SH-SY5Y (cell line): ENCODE results near the gene SLC9C2.

Experiments
- GATA2 ChIP-seq: IDR thresholded peaks from 2 replicates; pipeline ENCODE4 v1.6.1; 2011; ENCODE audit warnings: mild to moderate bottlenecking, low read depth, low read length
- GATA3 ChIP-seq: IDR thresholded peaks from 2 replicates; pipeline ENCODE4 v1.6.1; 2011; ENCODE audit warnings: low read depth, mild to moderate bottlenecking, low read length, moderate library complexity

The SLC9C2 gene

DNA sequence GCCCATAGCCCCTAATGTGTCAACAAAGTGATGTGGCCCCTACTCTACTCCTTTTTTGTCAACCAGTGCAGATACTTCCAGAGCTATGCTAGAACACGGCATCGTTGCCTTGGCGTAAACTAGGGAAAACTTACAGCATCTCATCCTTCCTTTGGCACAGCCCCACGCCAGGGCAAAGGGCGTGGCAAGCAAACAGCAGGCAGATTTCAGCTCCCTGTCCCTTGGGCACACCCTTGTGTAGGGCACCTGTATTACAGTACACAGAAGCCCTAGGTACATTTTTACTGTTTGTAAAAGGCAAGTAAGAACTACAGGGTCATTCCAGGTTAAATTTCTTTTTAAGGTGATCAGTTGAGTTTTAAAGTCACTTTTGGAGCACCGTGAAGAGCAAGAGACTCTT is 96.4 kb downstream of the SLC9C2 start:
- TF ChIP-seq GATA2 = no peak
- TF ChIP-seq GATA3 = no peak

- TF ChIP-seq GATA2 (no peak), GATA3 (no peak)
These were observed 97.5 kb downstream of the SLC9C2 start for GRCh38 chr1:173505391-173505790.

GRCh38 chr1:173504268-173504667 is 98.6 kb downstream of the SLC9C2 start:
- TF ChIP-seq GATA2 (no peak), GATA3 (no peak)

DNA sequence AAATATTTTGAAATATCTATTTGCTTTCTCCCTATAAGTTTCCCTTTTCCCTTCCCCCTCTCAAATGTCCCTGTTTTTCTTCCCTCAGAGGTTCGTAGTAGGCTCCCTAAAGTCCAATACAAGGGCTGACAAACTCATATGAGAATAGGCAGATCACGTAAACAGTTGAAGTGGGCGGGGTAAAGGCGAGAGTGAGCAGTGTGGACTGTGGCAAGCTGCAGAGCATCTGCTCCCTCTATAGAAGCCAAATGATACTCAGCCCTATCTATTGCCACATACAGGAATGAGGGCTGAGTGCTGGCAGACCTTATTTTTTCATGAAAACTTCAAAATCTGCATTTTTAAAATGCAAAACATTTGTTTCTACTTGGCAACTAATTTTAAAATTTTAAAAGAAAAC is 99.5 kb downstream of the SLC9C2 start:
- TF ChIP-seq GATA3 (no peak), GATA2 (no peak)

DNA sequence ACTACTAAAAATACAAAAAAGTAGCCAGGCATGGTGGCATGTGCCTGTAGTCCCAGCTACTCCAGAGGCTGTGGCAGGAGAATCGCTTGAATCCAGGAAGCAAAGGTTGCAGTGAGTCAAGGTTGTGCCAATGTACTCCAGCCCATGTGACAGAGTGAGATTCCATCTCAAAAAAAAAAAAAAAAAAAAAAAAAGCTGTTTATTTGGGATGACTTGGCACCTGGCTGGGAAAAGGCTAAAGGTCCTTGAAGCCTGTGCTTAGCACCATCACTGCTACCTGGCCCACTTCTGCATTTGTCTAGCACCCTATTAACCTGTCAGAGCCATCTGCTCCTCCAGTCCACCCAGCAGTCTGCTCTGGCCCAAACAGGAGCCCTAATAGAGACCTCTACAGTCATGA is 100.8 kb downstream of the SLC9C2 start:
- TF ChIP-seq GATA2 (no peak), GATA3 (no peak)

DNA sequence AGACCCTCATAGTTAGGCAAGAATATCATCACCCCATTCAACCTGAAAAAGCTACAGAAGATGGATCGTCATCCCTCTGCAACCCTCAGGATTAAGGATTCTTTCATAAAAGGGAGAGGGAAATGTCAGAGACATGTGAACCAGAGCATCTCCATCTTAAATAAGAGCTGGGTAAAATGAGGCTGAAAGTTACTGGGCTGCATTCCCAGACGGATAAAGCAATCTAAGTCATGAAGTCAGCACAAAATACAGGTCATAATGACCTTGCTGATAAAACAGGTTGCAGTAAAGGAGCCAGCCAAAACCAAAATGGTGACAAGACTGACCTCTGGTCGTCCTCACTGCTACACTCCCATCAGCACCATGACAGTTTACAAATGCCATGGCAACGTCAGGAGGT is 103.1 kb downstream of the SLC9C2 start:
- TF ChIP-seq GATA3 (no peak), GATA2 (no peak)

DNA sequence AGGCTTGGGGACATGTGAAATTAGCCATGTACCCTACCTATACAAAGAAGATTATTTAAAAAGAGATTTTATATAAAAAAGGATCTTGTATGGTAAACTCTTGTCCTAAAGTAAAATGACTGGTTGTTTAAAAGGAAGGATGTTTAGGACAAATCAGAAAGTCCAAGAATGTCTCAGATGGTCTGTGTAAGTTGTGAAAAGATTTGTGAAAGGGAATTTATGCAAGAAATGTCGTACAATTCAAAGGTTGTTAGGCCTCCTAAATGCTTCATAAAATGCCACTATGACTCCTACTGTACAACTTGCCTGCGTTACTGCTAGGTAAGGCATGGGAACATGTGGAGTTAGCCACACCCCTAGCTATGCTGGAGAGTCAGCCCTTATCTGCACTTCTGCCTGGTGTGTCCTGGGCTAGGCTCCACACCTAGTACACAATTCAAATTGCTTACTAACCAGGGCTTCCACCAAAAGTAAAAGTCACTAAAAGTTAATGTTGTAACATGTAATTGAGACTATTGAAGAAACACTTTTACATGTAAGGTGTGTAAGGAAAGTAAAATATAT is 106.0 kb downstream of the SLC9C2 start:
- no peak for TF ChIP-seq GATA3
- no peak for TF ChIP-seq GATA2

DNA sequence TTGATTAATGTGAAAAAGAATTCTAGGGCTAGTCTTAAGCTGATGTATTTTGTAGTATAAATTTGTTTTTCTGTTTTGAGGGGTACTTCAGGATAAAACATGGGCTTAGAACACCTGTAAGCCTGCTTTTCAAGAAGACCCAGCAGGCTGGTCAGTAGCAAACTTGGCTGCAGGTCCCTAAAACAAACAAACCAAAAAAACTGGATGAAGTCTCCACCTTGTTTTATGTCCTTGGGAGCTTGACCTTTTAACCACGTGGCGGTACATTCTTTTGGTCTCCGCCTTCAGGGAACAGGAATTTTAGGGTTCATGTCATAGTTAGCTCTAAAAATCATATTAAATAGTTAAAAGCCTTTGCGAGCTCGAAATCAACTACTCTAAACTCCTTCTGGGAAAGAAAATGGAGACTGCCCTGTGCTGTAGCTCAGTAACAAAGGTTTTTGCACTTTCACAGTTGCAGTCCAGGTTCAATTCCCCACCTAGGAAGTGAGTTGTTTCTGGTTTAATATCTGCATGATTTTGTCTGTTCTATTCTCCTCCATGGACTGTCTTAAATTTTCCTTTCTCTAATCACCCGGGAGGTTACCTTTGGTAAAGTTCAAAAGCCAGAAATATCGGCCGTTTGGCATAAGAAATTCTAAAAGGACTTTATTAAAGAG is 107.1 kb downstream of the SLC9C2 start:
- TF ChIP-seq GATA3 (no peak), GATA2 (no peak)

DNA sequence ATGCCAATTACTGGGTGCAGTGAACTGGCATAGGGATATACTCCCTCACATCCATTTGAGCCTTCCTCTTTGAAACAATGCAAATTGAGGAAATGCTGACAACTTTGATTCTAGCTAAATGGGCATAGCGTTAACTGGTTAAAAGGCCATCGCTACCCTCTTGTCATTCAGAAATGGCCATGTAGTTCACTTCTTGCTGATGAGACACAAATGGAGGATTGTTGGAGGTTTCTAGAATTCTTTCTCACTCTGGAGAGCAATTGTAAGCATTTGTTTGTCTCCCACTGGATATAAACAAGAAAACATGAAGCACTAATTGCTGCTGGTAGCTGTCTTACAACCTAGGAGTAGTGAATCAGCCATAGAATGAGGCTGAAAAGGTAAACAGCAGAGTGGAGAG is 111.4 kb downstream of the SLC9C2 start:
- TF ChIP-seq GATA2 = no peak
- TF ChIP-seq GATA3 = no peak

GRCh38 chr1:173489929-173490328 is 112.9 kb downstream of the SLC9C2 start:
- no peak for TF ChIP-seq GATA3
- no peak for TF ChIP-seq GATA2

DNA sequence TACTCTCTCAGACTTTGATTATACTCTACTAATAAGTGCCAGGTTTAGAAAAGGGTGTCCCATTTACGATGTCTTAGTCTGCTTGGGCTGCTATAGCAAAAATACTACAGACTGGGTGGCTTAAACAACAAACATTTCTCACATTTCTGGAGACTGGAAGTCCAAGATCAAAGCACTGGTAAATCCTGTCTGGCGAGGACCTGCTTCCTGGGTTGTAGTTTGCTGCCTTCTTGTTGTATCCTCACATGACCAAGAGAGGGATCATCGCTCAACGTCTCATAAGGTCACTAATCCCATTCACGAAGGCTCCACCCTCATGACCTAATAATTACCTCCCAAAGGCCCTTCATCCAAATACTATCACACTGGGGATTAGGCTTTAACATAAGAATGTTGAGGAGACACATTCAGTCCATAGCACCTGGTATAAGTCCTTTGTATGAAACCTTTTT is 113.7 kb downstream of the SLC9C2 start:
- TF ChIP-seq GATA2 (no peak), GATA3 (no peak)

- TF ChIP-seq GATA2 (no peak), GATA3 (no peak)
These were observed 114.9 kb downstream of the SLC9C2 start for GRCh38 chr1:173488001-173488400.

GRCh38 chr1:173485401-173485800 is 117.5 kb downstream of the SLC9C2 start:
- TF ChIP-seq GATA3 (no peak), GATA2 (no peak)

DNA sequence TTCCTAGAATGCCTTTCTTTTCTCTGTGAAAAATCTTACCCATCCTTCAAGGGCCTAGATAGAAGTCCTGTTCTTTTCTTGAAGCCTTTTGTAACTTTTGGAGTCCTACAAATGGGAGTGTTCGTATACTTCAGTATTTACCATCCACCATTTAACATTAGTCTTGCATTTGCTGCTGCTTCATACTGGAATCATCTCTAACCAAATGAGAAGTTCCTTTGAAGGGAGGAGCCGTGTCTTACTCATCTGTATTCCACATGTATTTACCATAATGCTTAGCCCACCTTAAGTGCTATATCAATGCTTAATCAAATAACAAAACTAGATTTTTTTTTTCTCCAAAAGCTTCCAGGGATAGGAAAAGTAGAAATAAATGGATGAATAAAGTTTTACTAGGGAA is 118.6 kb downstream of the SLC9C2 start:
- TF ChIP-seq GATA2 (no peak), GATA3 (no peak)

DNA sequence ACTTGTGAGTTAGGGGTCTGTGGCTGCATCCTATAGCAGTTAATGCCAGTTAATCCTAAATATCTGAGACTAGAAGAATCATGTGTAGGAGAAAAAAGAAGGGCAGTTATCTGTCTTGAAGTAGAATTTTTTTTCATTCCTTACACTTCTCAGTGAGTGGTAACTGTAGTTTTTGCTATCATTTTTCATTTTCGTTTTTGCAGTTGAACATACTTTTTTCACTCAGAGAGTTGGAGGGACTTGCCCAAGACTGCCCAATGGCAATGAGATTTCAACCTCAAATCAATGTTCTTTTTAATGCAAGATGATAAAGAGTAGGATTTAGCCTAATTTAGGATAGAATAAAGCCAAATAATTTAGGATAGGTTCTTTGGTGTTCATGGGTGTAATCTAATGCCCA is 120.2 kb downstream of the SLC9C2 start:
- no peak for TF ChIP-seq GATA2
- no peak for TF ChIP-seq GATA3

GRCh38 chr1:173481195-173481772 is 121.6 kb downstream of the SLC9C2 start:
- TF ChIP-seq GATA2 = no peak
- no peak for TF ChIP-seq GATA3
